Panc1 (cell line): ENCODE measurements around the gene STARD10.

Experiments used
- CTCF ChIP-seq: fragments of 450-650 bp; IDR thresholded peaks from 2 replicates; pipeline ENCODE4 v1.5.1; 2017; ENCODE audit warnings: mild to moderate bottlenecking
- POLR2AphosphoS5 ChIP-seq: IDR thresholded peaks from 2 replicates; pipeline ENCODE4 v1.6.1; 2012; ENCODE audit warnings: mild to moderate bottlenecking, low read depth, low read length, moderate library complexity
- REST ChIP-seq, 2 experiments: IDR thresholded peaks; 2 replicates each; pipeline ENCODE4 v1.6.1; 2011 to 2012; ENCODE audit warnings: low read depth in 2 of 2, control low read depth in 1 of 2, low read length in 1 of 2, mild to moderate bottlenecking in 1 of 2, moderate library complexity in 1 of 2; ENCODE audit not compliant: insufficient read depth in 1 of 2
- SIN3A ChIP-seq: IDR thresholded peaks from 2 replicates; pipeline ENCODE4 v1.6.1; 2012; ENCODE audit warnings: low read depth, mild to moderate bottlenecking, low read length, moderate library complexity, borderline replicate concordance; ENCODE audit not compliant: insufficient read depth
- TCF7L2 ChIP-seq: IDR thresholded peaks from 2 replicates; pipeline ENCODE4 v1.6.1; 2011; ENCODE audit warnings: mild to moderate bottlenecking, low read depth, low read length, inconsistent platforms

DNA sequence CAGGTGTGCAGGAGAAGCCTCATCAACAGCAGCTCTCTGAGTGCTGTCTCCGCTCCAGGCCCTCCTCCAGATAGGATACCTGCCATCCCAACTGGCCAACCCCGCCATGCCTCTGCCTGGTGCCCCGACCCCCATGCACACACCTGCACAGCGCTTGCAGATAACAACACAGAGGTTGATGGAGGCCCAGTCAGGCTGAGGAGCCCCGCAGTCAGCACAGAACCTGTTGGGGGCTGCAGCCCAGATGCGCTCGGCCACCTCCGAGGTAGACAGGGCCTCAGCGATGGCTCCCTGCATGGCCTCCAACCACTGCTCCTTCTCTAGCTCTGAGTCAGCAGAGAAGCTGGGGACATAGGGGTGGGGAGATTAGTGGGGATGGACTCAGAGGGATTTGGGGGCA lies 86.8 kb downstream of the STARD10 start:
- TF ChIP-seq CTCF (no peak), SIN3A (no peak), POLR2AphosphoS5 (no peak), REST (IDR thresholded peaks at IDR 0.05; ENCODE audit: insufficient read depth in 1 of 2, low read depth in 2 of 2, low read length in 1 of 2) (no peak), TCF7L2 (no peak)
